Left ventricle myocardium inferior (tissue), 1 donor: ENCODE measurements around the gene RTKN2. TPM values are rescaled to one million over a fixed set of nuclear protein-coding genes. Genes with fewer than 3 reads are reported as not detected.

Experiments
- DNase-seq: peaks from one replicate; pipeline ENCODE4 v3.0.0-alpha.2; 2020
- H3K27ac ChIP-seq: fragments of 200-600 bp; replicated peaks from 2 replicates; pipeline ENCODE4 v1.8.0; 2021
- H3K27me3 ChIP-seq: fragments of 200-600 bp; 2 replicates; pipeline ENCODE4 v1.8.0; 2021; ENCODE audit warnings: low read depth
- H3K36me3 ChIP-seq: fragments of 200-600 bp; 2 replicates; pipeline ENCODE4 v1.8.0; 2021
- H3K4me1 ChIP-seq: fragments of 200-600 bp; 2 replicates; pipeline ENCODE4 v1.8.0; 2021
- H3K4me3 ChIP-seq: fragments of 200-600 bp; 2 replicates; pipeline ENCODE4 v1.8.0; 2021; ENCODE audit warnings: mild to moderate bottlenecking, moderate library complexity
- H3K9me3 ChIP-seq: fragments of 200-600 bp; replicated peaks from 2 replicates; pipeline ENCODE4 v1.8.0; 2021
- CTCF ChIP-seq: fragments of 200-600 bp; IDR thresholded peaks from 2 replicates; pipeline ENCODE4 v1.8.0; 2021; ENCODE audit warnings: antibody characterized with exemption, mild to moderate bottlenecking, borderline replicate concordance
- intact Hi-C: fragments of 100-400 bp; cut with micrococcal nuclease; formaldehyde crosslinking; loops from one replicate; pipeline ENCODE4 v1.11.0; 2022
- total RNA-seq: library from RNA; stranded (reverse); fragmentation: NEBNext Ultra II Directional; extraction: Animal tissue kit (Norgen Biotek cat#: 25700); gene quantifications from one replicate; pipeline ENCODE4 v1.2.1, GENCODE V29; 2021
- donor health status: DM: no; HTN: yes; CAD: no; lungs with severe emphysema.

The RTKN2 gene
- total RNA-seq, 1 donor from 2014 or later: not detected

- H3K4me1 ChIP-seq: no peaks in the 10 kb centered on the region
- H3K9me3 ChIP-seq: peaks cover 6% of the 10 kb centered on the region
- intact Hi-C loops: no loop called here
- DNase-seq: no peak
- no peak overlapping the region for H3K27ac ChIP-seq
- no peak overlapping the region for H3K4me3 ChIP-seq
- H3K27me3 ChIP-seq: no peaks in the 10 kb centered on the region
- TF ChIP-seq CTCF: no peak
- no peaks in the 10 kb centered on the region for H3K36me3 ChIP-seq
Measured at GRCh38 chr10:62154231-62154630, 114.4 kb downstream of the RTKN2 start.

GRCh38 chr10:62153191-62153590 lies 115.5 kb downstream of the RTKN2 start:
- intact Hi-C loops: no loop called here

GRCh38 chr10:62149621-62150020 lies 119.0 kb downstream of the RTKN2 start:
- no peak overlapping the region for H3K27ac ChIP-seq
- TF ChIP-seq CTCF: no peak
- DNase-seq: no peak

More at GRCh38 chr10:62153191-62153590, 115.5 kb downstream of the RTKN2 start:
- H3K27me3 ChIP-seq: no peaks in the 10 kb centered on the region
- DNase-seq: no peak
- H3K4me1 ChIP-seq: no peaks in the 10 kb centered on the region
- peaks cover 6% of the 10 kb centered on the region for H3K9me3 ChIP-seq
- no peak overlapping the region for H3K4me3 ChIP-seq
- no peak overlapping the region for H3K27ac ChIP-seq
- H3K36me3 ChIP-seq: no peaks in the 10 kb centered on the region
- TF ChIP-seq CTCF: no peak

GRCh38 chr10:62148155-62148554 lies 120.5 kb downstream of the RTKN2 start:
- no peak overlapping the region for H3K27ac ChIP-seq
- intact Hi-C loops: no loop called here

More at GRCh38 chr10:62149621-62150020, 119.0 kb downstream of the RTKN2 start:
- Histone ChIP-seq H3K4me1 (no peaks in the 10 kb centered on the region), H3K36me3 (no peaks in the 10 kb centered on the region), H3K9me3 (peaks cover 6% of the 10 kb centered on the region), H3K4me3 (no peak overlapping the region), H3K27me3 (no peaks in the 10 kb centered on the region)
- intact Hi-C loops: no loop called here

GRCh38 chr10:62147425-62147824 lies 121.2 kb downstream of the RTKN2 start:
- intact Hi-C loops: no loop called here
- no peak for DNase-seq
- Histone ChIP-seq H3K27ac (no peak overlapping the region), H3K4me1 (no peaks in the 10 kb centered on the region), H3K27me3 (no peaks in the 10 kb centered on the region), H3K4me3 (no peak overlapping the region), H3K9me3 (peaks cover 17% of the 10 kb centered on the region), H3K36me3 (no peaks in the 10 kb centered on the region)
- TF ChIP-seq CTCF: no peak

More at GRCh38 chr10:62148155-62148554, 120.5 kb downstream of the RTKN2 start:
- H3K36me3 ChIP-seq: no peaks in the 10 kb centered on the region
- H3K9me3 ChIP-seq: peaks cover 11% of the 10 kb centered on the region
- DNase-seq: no peak
- H3K4me1 ChIP-seq: no peaks in the 10 kb centered on the region
- no peak overlapping the region for H3K4me3 ChIP-seq
- H3K27me3 ChIP-seq: no peaks in the 10 kb centered on the region
- no peak for TF ChIP-seq CTCF
